ENCODE results near the gene WBP2.

The WBP2 gene

GRCh38 chr17:75855310-75856061 is at the start of gene WBP2:
Gene WBP2 (minus strand): TSS chr17:75855335. CDS start chr17:75855297, 38 bp downstream.
- DNase-seq, result peak; percentile 99

GRCh38 chr17:75902406-75902805 is 47.3 kb upstream of the WBP2 start:
- DNase-seq, result no peak

- DNase-seq, result no peak
These were observed 46.6 kb upstream of the WBP2 start for GRCh38 chr17:75901727-75902126.

- no peak for DNase-seq
These were observed 45.8 kb upstream of the WBP2 start for GRCh38 chr17:75900691-75901533.

GRCh38 chr17:75899767-75900468 is 44.8 kb upstream of the WBP2 start:
- no peak for DNase-seq

- DNase-seq, result no peak
These were observed 44.2 kb upstream of the WBP2 start for GRCh38 chr17:75899353-75899752.

- DNase-seq, result no peak
These were observed 43.7 kb upstream of the WBP2 start for GRCh38 chr17:75898791-75899190.

GRCh38 chr17:75898065-75898464 is 42.9 kb upstream of the WBP2 start:
- no peak for DNase-seq

- DNase-seq, result peak; percentile 68
These were observed 42.3 kb upstream of the WBP2 start for GRCh38 chr17:75897160-75898019.

- DNase-seq, result peak; percentile 90
These were observed 41.5 kb upstream of the WBP2 start, which contains the start of gene TRIM65 for GRCh38 chr17:75896415-75897159. Gene TRIM65 (minus strand): TSS chr17:75896951. CDS start chr17:75896937, 14 bp downstream.

- DNase-seq, result no peak
These were observed 40.4 kb upstream of the WBP2 start for GRCh38 chr17:75895370-75896155.

- DNase-seq, result no peak
These were observed 39.1 kb upstream of the WBP2 start for GRCh38 chr17:75894049-75894733.

- no peak for DNase-seq
These were observed 38.3 kb upstream of the WBP2 start for GRCh38 chr17:75893305-75894048.

GRCh38 chr17:75892556-75893224 is 37.6 kb upstream of the WBP2 start:
- no peak for DNase-seq

- DNase-seq, result no peak
These were observed 36.7 kb upstream of the WBP2 start for GRCh38 chr17:75891605-75892555.

GRCh38 chr17:75891022-75891604 is 36.0 kb upstream of the WBP2 start:
- DNase-seq, result peak; percentile 19

GRCh38 chr17:75889454-75889853 is 34.3 kb upstream of the WBP2 start:
- DNase-seq, result peak; percentile 15
